GM21381 (cell line): ENCODE data around the gene PSEN2.

Experiments used
- ATAC-seq: cut with Tn5 transposase; IDR thresholded peaks from one replicate; pipeline ENCODE4 v1.9.1; 2021; ENCODE audit warnings: mild to moderate bottlenecking, moderate library complexity; ENCODE audit not compliant: unreplicated experiment

PSEN2 gene

DNA sequence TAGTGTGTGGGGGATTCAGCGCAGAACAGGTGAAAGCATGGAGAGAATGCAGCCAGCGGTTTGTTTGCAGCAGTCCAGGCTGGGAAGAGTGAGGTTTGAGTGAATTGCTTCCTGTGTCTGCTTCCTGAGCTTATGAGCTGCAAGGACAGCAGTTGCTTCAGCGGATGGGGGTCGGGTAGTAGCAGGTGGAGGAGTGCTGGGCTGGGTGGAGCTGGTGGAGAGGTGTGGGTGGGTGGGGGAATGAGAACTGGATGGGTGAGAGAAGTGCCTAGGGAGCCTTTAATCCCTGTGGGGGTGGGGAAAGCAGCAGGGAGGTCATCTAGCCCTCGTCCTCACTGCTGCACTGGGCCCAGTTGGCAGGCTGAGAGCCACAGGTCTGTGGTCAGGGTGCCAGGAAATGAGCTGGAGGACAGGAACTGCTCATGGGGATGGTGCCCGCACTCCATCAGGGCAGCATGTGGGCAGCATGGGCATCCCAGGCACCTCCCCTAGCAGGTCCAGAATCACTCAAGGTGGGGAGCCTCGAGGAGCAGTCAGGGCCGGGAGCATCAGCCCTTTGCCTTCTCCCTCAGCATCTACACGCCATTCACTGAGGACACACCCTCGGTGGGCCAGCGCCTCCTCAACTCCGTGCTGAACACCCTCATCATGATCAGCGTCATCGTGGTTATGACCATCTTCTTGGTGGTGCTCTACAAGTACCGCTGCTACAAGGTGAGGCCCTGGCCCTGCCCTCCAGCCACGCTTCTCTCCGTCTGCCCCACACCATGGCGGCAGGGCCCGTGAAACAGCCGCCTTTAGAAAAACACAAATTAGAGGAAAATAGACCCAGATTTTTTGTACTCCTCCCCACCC lies 14.8 kb downstream of the PSEN2 start:
- ATAC-seq, result no peak

GRCh38 chr1:226886122-226886901 lies 15.9 kb downstream of the PSEN2 start:
- no peak for ATAC-seq

GRCh38 chr1:226887006-226887405 lies 16.6 kb downstream of the PSEN2 start:
- ATAC-seq, result no peak

GRCh38 chr1:226888021-226888420 lies 17.6 kb downstream of the PSEN2 start:
- ATAC-seq, result no peak

GRCh38 chr1:226888816-226889215 lies 18.4 kb downstream of the PSEN2 start:
- no peak for ATAC-seq

DNA sequence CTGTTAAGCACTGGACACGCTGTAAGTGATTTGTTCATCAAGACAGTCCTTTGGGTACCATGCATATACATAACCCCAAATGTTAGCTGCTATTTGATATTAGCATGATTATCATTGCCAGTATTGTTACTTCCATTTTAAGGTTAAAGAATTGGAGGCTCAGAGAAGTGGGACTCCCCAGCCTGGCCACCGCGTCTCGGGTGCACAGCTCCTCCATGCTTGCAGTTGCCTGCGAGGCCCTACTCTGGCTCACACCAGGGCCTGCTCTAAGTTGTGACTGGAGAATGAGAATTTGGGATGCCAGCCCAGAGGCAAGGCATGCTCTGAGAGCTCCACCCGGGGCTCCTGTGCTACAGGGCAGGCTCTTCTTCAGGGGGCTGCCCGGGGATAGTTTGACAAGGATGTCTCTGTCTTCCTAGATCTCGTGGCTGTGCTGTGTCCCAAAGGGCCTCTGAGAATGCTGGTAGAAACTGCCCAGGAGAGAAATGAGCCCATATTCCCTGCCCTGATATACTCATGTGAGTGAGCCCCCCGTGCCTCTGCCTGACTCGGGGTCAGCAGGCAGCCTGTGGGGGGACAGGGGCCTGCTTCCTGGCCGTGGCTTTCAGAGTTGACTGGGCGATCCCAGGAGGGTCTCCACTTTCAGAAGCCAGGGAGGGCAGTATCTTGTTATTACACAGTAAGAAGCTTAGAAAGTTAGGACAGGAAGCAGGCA lies 19.4 kb downstream of the PSEN2 start:
- no peak for ATAC-seq

GRCh38 chr1:226890331-226891108 lies 20.1 kb downstream of the PSEN2 start:
- no peak for ATAC-seq

GRCh38 chr1:226891346-226891745 lies 20.9 kb downstream of the PSEN2 start:
- ATAC-seq, result no peak

DNA sequence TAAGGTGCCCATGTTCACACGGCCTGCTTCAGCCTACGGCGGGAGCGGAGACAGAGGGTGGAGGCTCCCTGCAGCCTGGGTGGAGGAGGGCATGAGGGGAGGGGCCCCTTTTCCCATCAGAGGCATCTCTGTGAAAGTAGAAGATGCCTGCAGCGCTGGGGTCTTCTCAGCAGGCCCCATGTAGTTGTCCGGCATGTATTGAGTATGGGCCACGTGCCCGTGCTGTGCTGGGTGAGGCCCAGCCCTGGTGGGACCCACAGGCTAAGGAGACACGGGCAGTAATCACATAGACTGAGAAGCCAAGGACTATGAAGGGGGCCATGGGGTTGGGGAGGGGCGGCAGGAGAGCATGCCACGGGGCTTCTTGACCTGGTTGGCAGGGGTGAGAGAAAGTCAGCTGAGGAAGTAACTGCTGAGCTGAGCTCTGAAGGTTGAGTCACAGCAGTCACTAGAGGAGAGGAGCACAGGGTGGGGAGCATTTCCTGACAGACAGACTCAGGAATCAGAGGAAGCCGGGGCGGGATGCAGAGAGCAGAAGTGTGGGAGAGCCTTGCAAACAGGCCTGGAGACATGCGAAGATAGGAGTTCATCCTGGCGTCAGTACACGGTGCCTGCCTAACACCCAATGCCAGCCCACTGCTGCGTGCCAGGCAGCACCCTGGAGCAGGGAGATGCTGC lies 21.6 kb downstream of the PSEN2 start:
- ATAC-seq, result no peak

DNA sequence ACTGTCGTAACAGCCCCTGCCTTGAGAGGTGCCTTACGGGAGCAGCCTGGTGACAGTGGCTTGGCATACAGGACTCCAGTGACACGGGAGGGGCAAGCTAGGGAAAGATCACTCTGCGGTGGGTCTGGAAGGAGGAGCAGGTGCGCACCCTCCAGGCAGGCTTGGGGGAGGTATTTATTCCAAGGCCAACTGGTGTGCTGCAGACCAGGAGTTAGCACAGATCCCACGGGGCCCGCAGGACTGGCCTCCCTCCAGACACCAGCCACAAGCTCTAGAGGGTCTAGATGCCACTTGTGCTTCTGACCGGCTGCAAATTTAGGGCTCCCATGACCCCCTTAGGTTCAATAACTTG lies 22.1 kb downstream of the PSEN2 start:
- ATAC-seq, result no peak

GRCh38 chr1:226893936-226894335 lies 23.5 kb downstream of the PSEN2 start:
- ATAC-seq, result no peak

- no peak for ATAC-seq
Observed at GRCh38 chr1:226894826-226895225, 24.4 kb downstream of the PSEN2 start.

GRCh38 chr1:226895644-226896043 lies 25.2 kb downstream of the PSEN2 start:
- no peak for ATAC-seq

DNA sequence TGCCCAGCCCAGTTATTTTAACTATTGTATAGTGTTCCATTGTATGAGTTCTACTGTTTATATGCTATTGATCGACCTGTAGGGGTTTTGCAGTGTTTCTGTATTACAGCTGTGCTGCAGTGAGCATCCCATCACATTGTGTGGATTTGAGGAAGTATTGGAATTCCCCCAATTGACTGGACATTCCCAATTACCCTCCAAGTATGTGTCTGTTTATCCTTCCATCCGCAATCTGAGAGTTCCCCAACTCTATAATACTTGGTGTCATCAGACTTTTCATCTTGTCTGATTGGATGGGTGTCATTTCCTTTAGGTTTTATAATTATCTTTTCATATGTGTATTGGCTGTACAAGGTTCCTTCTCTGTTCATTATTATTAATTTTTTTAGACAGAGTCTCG lies 27.8 kb downstream of the PSEN2 start:
- ATAC-seq, result no peak

GRCh38 chr1:226901421-226901820 lies 31.0 kb downstream of the PSEN2 start:
- ATAC-seq, result no peak

DNA sequence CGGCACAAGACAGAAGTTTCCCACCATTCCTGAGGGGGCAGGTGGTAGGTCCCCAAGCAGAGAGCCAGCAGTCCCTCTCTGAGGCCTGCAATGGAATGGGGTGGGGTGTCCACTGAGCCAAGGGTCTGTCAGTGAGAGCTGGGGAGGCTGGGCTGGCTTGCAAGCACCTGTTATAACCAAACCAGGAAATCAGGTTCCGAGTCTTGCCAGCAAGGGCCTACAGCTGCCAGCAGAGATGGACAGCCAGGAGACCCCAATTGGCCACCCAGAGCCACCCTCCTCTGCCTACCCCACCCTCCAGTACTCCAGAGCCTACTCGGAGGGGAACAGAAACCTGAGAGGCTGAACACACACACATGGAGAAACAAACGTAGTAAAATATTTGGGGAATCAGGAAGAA lies 32.2 kb downstream of the PSEN2 start:
- no peak for ATAC-seq

DNA sequence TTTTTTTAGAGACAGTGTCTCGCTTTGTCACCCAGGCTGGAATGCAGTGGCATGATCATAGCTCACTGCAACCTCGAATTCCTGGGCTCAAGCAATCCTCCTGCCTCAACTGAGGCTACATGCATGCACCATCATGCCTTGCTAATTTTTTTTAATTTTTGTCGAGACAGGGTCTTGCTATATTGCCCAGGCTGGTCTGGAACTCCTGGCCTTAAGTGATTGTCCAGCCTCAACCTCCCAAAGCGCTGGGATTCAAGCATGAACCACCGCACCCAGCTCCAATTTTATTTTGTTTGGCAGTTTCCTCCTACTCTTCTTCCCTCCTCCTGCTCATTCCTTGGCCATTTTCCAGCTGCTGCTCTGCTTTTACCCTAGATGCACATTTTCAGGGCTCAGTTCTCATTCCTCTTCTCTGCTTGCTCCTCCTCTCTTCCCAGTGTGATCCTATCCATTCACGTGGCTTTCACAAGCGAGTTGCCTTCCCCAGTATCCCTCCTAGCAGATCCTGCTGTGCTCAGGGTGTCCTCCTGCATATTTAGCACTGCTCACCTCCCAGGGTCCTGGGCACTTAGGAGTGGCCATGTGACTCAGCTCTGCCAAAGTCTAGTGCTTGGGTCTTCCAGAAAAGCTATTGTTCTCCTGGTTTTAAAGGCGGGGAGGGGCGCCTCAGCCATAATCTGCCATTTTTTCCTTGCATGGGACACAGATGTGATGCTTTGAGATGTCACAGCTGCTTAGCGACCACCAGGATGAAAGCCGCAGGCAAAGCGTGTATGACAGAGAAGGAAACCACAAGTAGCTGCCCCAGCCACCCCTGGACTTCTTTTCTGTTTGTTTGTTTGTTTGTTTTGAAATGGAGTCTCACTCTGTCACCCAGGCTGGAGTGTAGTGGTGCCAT lies 33.7 kb downstream of the PSEN2 start:
- no peak for ATAC-seq

DNA sequence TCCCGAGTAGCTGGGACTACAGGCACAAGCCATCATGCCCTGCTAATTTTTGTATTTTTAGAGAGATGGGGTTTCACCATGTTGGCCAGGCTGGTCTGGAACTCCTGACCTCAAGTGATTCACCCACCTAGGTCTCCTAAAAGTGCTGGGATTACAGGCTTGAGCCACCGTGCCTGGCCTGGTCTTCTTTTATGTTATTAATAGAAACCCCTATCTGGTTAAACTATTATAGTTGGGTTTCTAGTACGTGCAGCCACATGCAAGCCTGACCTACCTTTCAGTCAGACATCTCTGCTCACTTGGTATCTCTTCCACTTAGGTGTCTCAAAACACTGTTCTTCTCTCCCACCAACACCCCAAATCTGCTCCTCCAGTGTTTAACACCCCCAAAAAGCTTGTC lies 34.4 kb downstream of the PSEN2 start:
- no peak for ATAC-seq

- ATAC-seq, result no peak
Observed at GRCh38 chr1:226908419-226908818, 38.0 kb downstream of the PSEN2 start.
